Activated CD8-positive, alpha-beta T cell treated with anti-CD3 and anti-CD28 coated beads for 36 hours (primary cell): Measurements from ENCODE around the gene EMC1. TPM values are rescaled to one million over a fixed set of nuclear protein-coding genes. Genes with fewer than 3 reads are reported as not detected.

Source experiments
- ATAC-seq: fragments of 200-7000 bp; cut with Tn5 transposase; one replicate; pipeline ENCODE4 v1.10.0; 2021; ENCODE audit warnings: mild to moderate bottlenecking, moderate library complexity
- CTCF ChIA-PET: fragments of 350-600 bp; sonication (Branson Sonifier 250); formaldehyde crosslinking; loops from one replicate; lab custom pipeline; 2021; ENCODE audit warnings: antibody characterized with exemption; lab: Charles Lee
- POLR2A ChIA-PET: fragments of 350-600 bp; sonication (Branson Sonifier 250); formaldehyde crosslinking; loops from one replicate; lab custom pipeline; 2021; ENCODE audit warnings: antibody characterized with exemption; lab: Charles Lee
- DNase-seq: peaks from one replicate; pipeline ENCODE4 v3.0.0-alpha.2; 2020
- H3K27ac Mint-ChIP-seq: one replicate; pipeline ENCODE4 v1.8.0; 2021; ENCODE audit warnings: mild to moderate bottlenecking, mixed read lengths
- H3K27me3 Mint-ChIP-seq: one replicate; pipeline ENCODE4 v1.8.0; 2021; ENCODE audit warnings: mixed read lengths
- H3K36me3 Mint-ChIP-seq: one replicate; pipeline ENCODE4 v1.8.0; 2021; ENCODE audit warnings: low read depth, mixed read lengths
- H3K4me1 Mint-ChIP-seq: one replicate; pipeline ENCODE4 v1.8.0; 2021; ENCODE audit warnings: low read depth, mixed read lengths
- H3K4me3 Mint-ChIP-seq: one replicate; pipeline ENCODE4 v1.8.0; 2021; ENCODE audit warnings: mild to moderate bottlenecking, moderate library complexity, mixed read lengths
- H3K9me3 Mint-ChIP-seq: one replicate; pipeline ENCODE4 v1.8.0; 2021; ENCODE audit warnings: mixed read lengths
- CTCF ChIP-seq: fragments of 200-600 bp; IDR thresholded peaks from one replicate; pipeline ENCODE4 v1.8.0; 2022; ENCODE audit warnings: antibody characterized with exemption, mild to moderate bottlenecking
- intact Hi-C: fragments of 100-400 bp; cut with micrococcal nuclease; formaldehyde crosslinking; loops from one replicate; pipeline ENCODE4 v1.10.0; 2022
- total RNA-seq, 2 experiments: library from RNA; stranded (reverse); gene quantifications; one replicate each; pipeline ENCODE4 v1.2.3, GENCODE V29; 2021

The EMC1 gene
- total RNA-seq, 2 experiments from 2014 or later = 38.3 to 39.5 TPM

- no peaks in the 10 kb centered on the region for H3K9me3 Mint-ChIP-seq
- no peak for DNase-seq
- peak overlapping the region; percentile 56 for H3K27ac Mint-ChIP-seq
- CTCF ChIA-PET = interaction anchor here (1.0 to 1.4 kb wide), 3 partner anchors 8 to 33 kb away, joined by 3 to 4 read pairs (median 3); no protein-coding TSS in a partner anchor
- no peak for TF ChIP-seq CTCF
- peaks cover 49% of the 10 kb centered on the region for H3K36me3 Mint-ChIP-seq
- H3K4me3 Mint-ChIP-seq = peak overlapping the region; percentile 93
- no peak for ATAC-seq
- H3K4me1 Mint-ChIP-seq = peaks cover 45% of the 10 kb centered on the region
- intact Hi-C loops = no loop called here
- no peaks in the 10 kb centered on the region for H3K27me3 Mint-ChIP-seq
- POLR2A ChIA-PET = interaction anchor here (0.7 to 7.7 kb wide), 4 partner anchors 9 to 325 kb away, joined by 3 to 54 read pairs (median 16); partner anchors contain the start of genes EMC1 and MRTO4
Measured at GRCh38 chr1:19212167-19212566, 39.2 kb downstream of the EMC1 start.

- TF ChIP-seq CTCF = no peak
- ATAC-seq (no peak), DNase-seq (no peak)
- Mint-ChIP-seq H3K4me3 (peak overlapping the region; percentile 93), H3K9me3 (no peaks in the 10 kb centered on the region), H3K4me1 (peaks cover 55% of the 10 kb centered on the region), H3K27ac (peak overlapping the region; percentile 98), H3K27me3 (no peaks in the 10 kb centered on the region), H3K36me3 (peaks cover 50% of the 10 kb centered on the region)
- intact Hi-C loops = no loop called here
- ChIA-PET POLR2A (interaction anchor here (0.6 to 7.7 kb wide), 17 partner anchors 8 to 386 kb away, joined by 3 to 54 read pairs (median 3); partner anchors contain the start of genes EMC1 and MRTO4), CTCF (interaction anchor here (0.6 to 1.4 kb wide), 4 partner anchors 9 to 496 kb away, joined by 3 to 5 read pairs (median 4); no protein-coding TSS in a partner anchor)
Measured at GRCh38 chr1:19210772-19211549, 40.4 kb downstream of the EMC1 start.

- TF ChIP-seq CTCF = no peak
- Mint-ChIP-seq H3K27ac (peak within 1 kb of the TSS; percentile 98), H3K4me1 (peaks cover 61% of the 10 kb centered on the region), H3K4me3 (peak within 1 kb of the TSS; percentile 93), H3K27me3 (no peaks in the 10 kb centered on the region), H3K36me3 (peaks cover 49% of the 10 kb centered on the region), H3K9me3 (no peaks in the 10 kb centered on the region)
- DNase-seq (peak; percentile 97), ATAC-seq (peak; percentile 88)
- CTCF ChIA-PET = interaction anchor here (1.0 to 1.3 kb wide), 2 partner anchors 31 to 496 kb away, joined by 3 to 5 read pairs; no protein-coding TSS in a partner anchor
- POLR2A ChIA-PET = interaction anchor here (0.6 to 7.7 kb wide), 17 partner anchors 8 to 273 kb away, joined by 3 to 54 read pairs (median 4); partner anchors contain the start of genes EMC1 and MRTO4
- intact Hi-C loops = no loop called here
Measured at GRCh38 chr1:19209990-19210771, 41.1 kb downstream of the EMC1 start, which contains the start of gene UBR4. Gene UBR4, minus strand, starts transcription at chr1:19210266. Its CDS starts 18 bp downstream, at chr1:19210248.

GRCh38 chr1:19209439-19209989 is 41.8 kb downstream of the EMC1 start:
- H3K4me3 Mint-ChIP-seq = peak overlapping the region; percentile 93
- intact Hi-C loops = no loop called here
- H3K27ac Mint-ChIP-seq = peak overlapping the region; percentile 96
- H3K36me3 Mint-ChIP-seq = peaks cover 52% of the 10 kb centered on the region
- ATAC-seq = peak; percentile 72
- peak; percentile 89 for DNase-seq
- TF ChIP-seq CTCF = no peak
- H3K4me1 Mint-ChIP-seq = peaks cover 67% of the 10 kb centered on the region
- ChIA-PET POLR2A (interaction anchor here (0.6 to 7.7 kb wide), 15 partner anchors 9 to 272 kb away, joined by 3 to 54 read pairs (median 4); partner anchors contain the start of genes EMC1 and MRTO4), CTCF (interaction anchor here (1.5 kb wide), 1 partner anchor 31 kb away, joined by 3 read pairs; no protein-coding TSS in a partner anchor)
- H3K27me3 Mint-ChIP-seq = no peaks in the 10 kb centered on the region
- H3K9me3 Mint-ChIP-seq = no peaks in the 10 kb centered on the region
